HepG2 (cell line): Measurements from ENCODE around the gene ZNF492. TPM values are rescaled to one million over a fixed set of nuclear protein-coding genes. Genes with fewer than 3 reads are reported as not detected.

Source experiments
- E2F5 ChIP-seq: sonication (generic); formaldehyde crosslinking; conservative IDR thresholded peaks from 2 replicates; pipeline ENCODE4 v1.4.0; 2020; ENCODE audit warnings: missing genetic modification reagents
- TERF1 ChIP-seq: sonication (generic); formaldehyde crosslinking; IDR thresholded peaks from 2 replicates; pipeline ENCODE4 v1.8.0; 2022; ENCODE audit warnings: mild to moderate bottlenecking, missing genetic modification reagents, moderate library complexity
- ZNF569 ChIP-seq: sonication (generic); formaldehyde crosslinking; IDR thresholded peaks from 2 replicates; pipeline ENCODE4 v1.5.0; 2020; ENCODE audit warnings: mild to moderate bottlenecking, missing genetic modification reagents, moderate library complexity, borderline replicate concordance
- polyA plus RNA-seq, 8 experiments: library from polyadenylated mRNA; depleted of rRNA in 3 of 8; stranded (reverse) in 7 of 8; unstranded in 1 of 8; fragments of >200 nt; fragmentation: Illumina TruSeq in 4 of 8; extraction: Trizol in 4 of 8; gene quantifications; 2 replicates each; pipeline versions ENCODE4 v1.2.1 to v1.2.3, GENCODE V29; 2011 to 2016; ENCODE audit warnings: low read depth in 4 of 8, missing spikeins in 1 of 8, mixed read lengths in 1 of 8; ENCODE audit not compliant: insufficient read depth in 1 of 8
- small RNA-seq, 3 experiments: library from RNA; depleted of rRNA; stranded (forward); fragments of <200 nt; gene quantifications; one replicate each; pipeline ENCODE3, GENCODE V24; 2012; ENCODE audit warnings: low read depth in 2 of 3, low replicate concordance in 1 of 3; ENCODE audit not compliant: insufficient read length in 3 of 3, insufficient read depth in 2 of 3
- total RNA-seq, 5 experiments: library from RNA; depleted of rRNA; stranded (reverse); fragments of >200 nt; fragmentation: Illumina TruSeq; extraction: Trizol; gene quantifications; 2 replicates each; pipeline ENCODE4 v1.2.3, GENCODE V29; 2016; ENCODE audit warnings: low read depth in 1 of 5

Gene ZNF492
- total and polyA plus RNA-seq, 2 of the 13 experiments (the other 11 are each of a cell fraction or from before 2014, with no cell fraction given) = not detected

GRCh38 chr19:22708983-22709382 is 74.9 kb downstream of the ZNF492 start (continued):
- no peak for TF ChIP-seq TERF1
- TF ChIP-seq ZNF569 (CRISPR knock-in tag) = no peak
- no peak for TF ChIP-seq E2F5 (CRISPR knock-in tag)

Small RNA genes within 50 kb of the gene (small RNA-seq; reads per million reads assigned to genes)
- 0 reads per million in 3 experiments for gene AC011467.2

Other genes with a start within 250 kb of the ZNF492 start
- not detected in 2 replicates for gene ZNF98, start 212.0 kb upstream of the ZNF492 start, total RNA-seq (2016; rRNA removed; fragmentation: Illumina TruSeq; extraction: Trizol)
- not detected in 2 replicates for gene ZNF98, start 212.0 kb upstream of the ZNF492 start, polyA plus RNA-seq (2011; rRNA removed)
- gene ZNF99, start 149.8 kb downstream of the ZNF492 start, total RNA-seq (2016; rRNA removed; fragmentation: Illumina TruSeq; extraction: Trizol) = not detected in 2 replicates
- gene ZNF99, start 149.8 kb downstream of the ZNF492 start, polyA plus RNA-seq (2011; rRNA removed) = not detected in 2 replicates
- not detected in 2 replicates for gene ZNF723, start 198.0 kb downstream of the ZNF492 start, total RNA-seq (2016; rRNA removed; fragmentation: Illumina TruSeq; extraction: Trizol)
- gene ZNF723, start 198.0 kb downstream of the ZNF492 start, polyA plus RNA-seq (2011; rRNA removed) = not detected in 2 replicates